ENCODE results near the gene ZNF526.

- TF ChIP-seq CTCF (IDR thresholded peaks at IDR 0.05), result no peak
- no peak for TF ChIP-seq POLR2A (IDR thresholded peaks at IDR 0.05)
These were observed 10.5 kb downstream of the ZNF526 start for GRCh38 chr19:42230571-42230970.

All from esophagus squamous epithelium (tissue), 4 donors.